K562 (cell line): ENCODE results near the gene POU4F1. TPM values are rescaled to one million over a fixed set of nuclear protein-coding genes. Genes with fewer than 3 reads are reported as not detected.

Experiments
- ATAC-seq: fragments of 200-7000 bp; cut with Tn5 transposase; 3 replicates; pipeline ENCODE4 v1.9.1; 2020; ENCODE audit warnings: moderate library complexity
- BruUV-seq: library from RNA; stranded (reverse); fragments of 400-500 nt; replicated peaks from 2 replicates; lab custom pipeline; 2021; lab: Mats Ljungman, UMichigan
- CTCF ChIA-PET: fragments of 300-600 bp; formaldehyde crosslinking; extraction: SDS; loops from one replicate; lab custom pipeline; 2021; ENCODE audit warnings: low intra/inter-chr PET ratio; lab: Yijun Ruan, JAX
- POLR2A ChIA-PET: fragments of 300-600, 350-650 bp; sonication (Branson Sonifier 250); formaldehyde crosslinking; extraction: SDS; loops from one replicate; lab custom pipeline; 2021; ENCODE audit warnings: antibody characterized with exemption, inconsistent platforms; lab: Yijun Ruan, JAX
- DNase-seq, 4 experiments: peaks; one replicate each; pipeline versions ENCODE4 v3.0.0 to v3.0.0-alpha.2; 2011 to 2018; ENCODE audit warnings: low spot score in 3 of 4, mixed read lengths in 3 of 4; ENCODE audit errors: extremely low read depth in 1 of 4
- FAIRE-seq: peaks from 2 replicates; lab custom pipeline; 2011; peaks lifted over from hg19 to GRCh38; lab: Jason Lieb, UNC
- H2AFZ ChIP-seq: 2 replicates; pipeline ENCODE4 v1.6.0; 2011; ENCODE audit warnings: low read depth, low read length, control low read depth, inconsistent platforms
- H3K27ac ChIP-seq: fragments of 200-600 bp; 3 replicates; pipeline ENCODE4 v1.8.0; 2011; ENCODE audit warnings: low read depth, mild to moderate bottlenecking, control low read depth, inconsistent platforms, low read length, moderate library complexity, mixed read lengths; ENCODE audit errors: extremely low read depth
- H3K27me3 ChIP-seq, 2 experiments: fragments of 300-600 bp in 1 of 2; 2 replicates in 1 of 2; 3 replicates in 1 of 2; pipeline versions ENCODE4 v1.6.0 to v1.8.0; 2011; ENCODE audit warnings: inconsistent platforms in 2 of 2, low read length in 2 of 2, mild to moderate bottlenecking in 1 of 2, mixed read lengths in 1 of 2, moderate library complexity in 1 of 2; ENCODE audit not compliant: control insufficient read depth in 2 of 2, insufficient read depth in 2 of 2
- H3K36me3 ChIP-seq: fragments of 300-600 bp; 3 replicates; pipeline ENCODE4 v1.8.0; 2011; ENCODE audit warnings: mild to moderate bottlenecking, low read length, inconsistent platforms; ENCODE audit not compliant: control insufficient read depth, insufficient read depth
- H3K4me1 ChIP-seq, 2 experiments: fragments of 200-600 bp in 1 of 2; replicated peaks in 1 of 2; 2 replicates in 1 of 2; 3 replicates in 1 of 2; pipeline versions ENCODE4 v1.5.1 to v1.8.0; 2011; ENCODE audit warnings: inconsistent platforms in 2 of 2, low read length in 2 of 2, mild to moderate bottlenecking in 1 of 2, mixed read lengths in 1 of 2, moderate library complexity in 1 of 2; ENCODE audit not compliant: control insufficient read depth in 2 of 2, insufficient read depth in 2 of 2
- H3K4me2 ChIP-seq: 2 replicates; pipeline ENCODE4 v1.6.1; 2011; ENCODE audit warnings: low read length, control low read depth, inconsistent platforms, mixed read lengths; ENCODE audit not compliant: insufficient read depth
- H3K4me3 ChIP-seq: fragments of 200-600 bp; sonication (generic), shearing (Covaris generic); 2 replicates; pipeline ENCODE4 v1.5.1; 2016; ENCODE audit warnings: control low read depth, inconsistent platforms
- H3K79me2 ChIP-seq: fragments of 200-600 bp; 3 replicates; pipeline ENCODE4 v1.8.0; 2011; ENCODE audit warnings: low read length, inconsistent platforms; ENCODE audit not compliant: control insufficient read depth, insufficient read depth
- H3K9ac ChIP-seq, 2 experiments: 2 replicates each; pipeline versions ENCODE4 v1.6.0 to v1.6.1; 2011; ENCODE audit warnings: low read depth in 2 of 2, low read length in 2 of 2, control low read depth in 1 of 2, inconsistent platforms in 1 of 2, mild to moderate bottlenecking in 1 of 2, mixed read lengths in 1 of 2; ENCODE audit not compliant: insufficient read depth in 1 of 2
- H3K9me1 ChIP-seq: one replicate; pipeline ENCODE4 v1.6.0; 2011; ENCODE audit warnings: inconsistent platforms, mild to moderate bottlenecking, low read length, moderate library complexity; ENCODE audit not compliant: control insufficient read depth, insufficient read depth
- H3K9me3 ChIP-seq: replicated peaks from 2 replicates; pipeline ENCODE4 v1.5.1; 2011; ENCODE audit warnings: low read depth, low read length, inconsistent platforms; ENCODE audit not compliant: control insufficient read depth, insufficient read depth
- H4K20me1 ChIP-seq: replicated peaks from 2 replicates; pipeline ENCODE4 v1.6.1; 2011; ENCODE audit warnings: low read length, inconsistent platforms, mixed read lengths; ENCODE audit not compliant: control insufficient read depth, insufficient read depth
- DACH1 ChIP-seq: fragments of 450-650 bp; IDR thresholded peaks from 2 replicates; pipeline ENCODE4 v1.6.1; 2018; ENCODE audit not compliant: partially characterized antibody
- HDAC2 ChIP-seq: fragments of 450-650 bp; IDR thresholded peaks from 2 replicates; pipeline ENCODE4 v1.6.1; 2016; ENCODE audit warnings: mild to moderate bottlenecking
- SMARCB1 ChIP-seq: IDR thresholded peaks from 2 replicates; pipeline ENCODE4 v1.6.1; 2011; ENCODE audit warnings: improper control_type of control experiment, low read depth; ENCODE audit not compliant: insufficient read length
- ZFP30 ChIP-seq: fragments of 250-450 bp; sonication (Bioruptor Pico); IDR thresholded peaks from 2 replicates; pipeline ENCODE4 v1.8.0; 2022; ENCODE audit warnings: moderate library complexity, mild to moderate bottlenecking, inconsistent platforms, borderline replicate concordance
- WGBS: fragments of 100-300 bp; shearing (Covaris generic); methylation state at CpG from one replicate; pipeline ENCODE4 v1.1.6; 2016; ENCODE audit warnings: low coverage, mixed read lengths; ENCODE audit not compliant: insufficient coverage; ENCODE audit errors: missing lambda C conversion rate; 5-methylcytosine and 5-hydroxymethylcytosine counted together
- in situ Hi-C: fragments of 300-500 bp; cut with MboI; formaldehyde crosslinking; loops from 4 replicates; pipeline ENCODE4 v1.15.0; 2018; ENCODE audit warnings: inconsistent platforms, mixed read lengths
- intact Hi-C: fragments of 100-400 bp; cut with micrococcal nuclease; formaldehyde crosslinking; loops from 2 replicates; pipeline ENCODE4 v1.14.2; 2022
- polyA plus RNA-seq, 8 experiments: library from polyadenylated mRNA; depleted of rRNA in 4 of 8; stranded (reverse) in 5 of 8; unstranded in 3 of 8; fragments of >200 nt; fragmentation: Nextera tagmentation in 2 of 8; fragmentation: Illumina TruSeq in 1 of 8; extraction: Ambion mirVana in 2 of 8; extraction: Trizol in 1 of 8; gene quantifications; 2 replicates each; pipeline versions ENCODE4 v1.2.1 to v1.2.3, GENCODE V29; 2011 to 2014; ENCODE audit warnings: inconsistent platforms in 1 of 8, missing spikeins in 1 of 8
- total RNA-seq, 7 experiments: library from RNA; depleted of rRNA in 6 of 7; stranded (reverse); fragments of >200 nt in 6 of 7; fragmentation: Illumina TruSeq in 2 of 7; extraction: Trizol in 2 of 7; gene quantifications; 2 replicates each; pipeline versions ENCODE4 v1.2.1 to v1.2.3, GENCODE V29; 2011 to 2021; ENCODE audit warnings: low replicate concordance in 1 of 7
- TF ChIP-seq, protein P1 (sequence below): fragments of 250-450 bp; sonication (Bioruptor Pico); IDR thresholded peaks from 2 replicates; pipeline ENCODE4 v1.4.0; 2020; ENCODE audit warnings: mild to moderate bottlenecking, moderate library complexity, borderline replicate concordance

Gene POU4F1
- total and polyA plus RNA-seq, 9 of the 15 experiments (the other 6 are each of a cell fraction or from before 2014, with no cell fraction given) = 0.61 to 2.8 (median 1.5) TPM

DNA sequence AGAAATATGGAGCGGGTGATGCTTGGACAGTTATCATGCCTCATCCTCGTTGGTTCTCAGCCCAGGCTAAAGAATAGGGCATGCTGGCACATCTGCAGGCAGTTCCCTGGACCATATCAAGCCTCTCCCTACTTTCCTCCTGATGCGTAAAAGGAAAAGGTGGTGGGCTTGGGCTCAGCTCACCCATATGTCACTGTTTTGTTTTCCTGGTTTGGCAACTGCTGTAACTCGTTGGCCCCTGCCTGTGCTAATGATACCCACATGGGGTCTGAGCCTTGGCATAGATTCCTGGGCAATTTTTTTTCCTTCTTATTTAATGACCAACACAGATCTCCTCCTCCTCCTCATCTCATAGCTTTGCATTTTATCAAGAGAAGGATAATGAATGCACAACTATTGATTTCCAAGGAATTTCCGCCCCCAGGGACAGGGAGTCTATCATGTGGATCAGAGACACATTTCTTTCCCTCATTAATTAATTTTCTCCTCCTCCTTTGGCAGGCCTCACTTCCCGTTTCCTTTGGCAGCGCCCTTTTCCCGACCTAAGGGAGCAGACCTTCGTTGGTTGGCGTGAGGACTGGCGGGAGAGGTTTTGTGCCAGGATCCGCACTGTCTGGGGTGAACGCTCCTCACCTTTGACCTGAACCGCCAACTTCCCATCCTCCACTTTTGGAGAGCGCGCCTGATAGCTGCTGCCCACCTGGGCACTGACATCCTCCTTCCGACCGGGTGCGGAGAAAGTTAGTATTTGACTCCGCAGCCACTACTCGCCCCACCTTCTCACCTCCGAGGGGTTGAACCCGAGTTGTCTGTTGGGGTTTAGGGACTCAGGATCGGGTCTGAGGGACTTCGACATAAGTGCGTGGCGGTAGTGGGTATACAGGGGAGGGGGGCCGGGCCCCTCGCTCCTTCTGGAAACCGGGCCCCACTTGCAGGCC is 3.4 kb upstream of the POU4F1 start:
- peaks cover 7 to 18% of the 10 kb centered on the region in 2 experiments; a peak in 3 of 5 replicates for H3K4me1 ChIP-seq
- in situ Hi-C loops (no loop called here), intact Hi-C loops (no loop called here)
- no peak for FAIRE-seq
- ChIA-PET POLR2A (interaction anchor here (0.6 to 1.0 kb wide), 3 partner anchors 14 to 720 kb away, joined by 3 to 5 read pairs (median 3); no protein-coding TSS in a partner anchor), CTCF (no interaction called here)
- H2AFZ ChIP-seq = no peak overlapping the region
- H3K36me3 ChIP-seq = no peaks in the 10 kb centered on the region
- H3K79me2 ChIP-seq = no peaks in the 10 kb centered on the region
- H3K9me1 ChIP-seq = no peaks in the 10 kb centered on the region
- no peaks in the 10 kb centered on the region for H4K20me1 ChIP-seq
- no peak overlapping the region for H3K4me2 ChIP-seq
- no peak overlapping the region for H3K9ac ChIP-seq
- ATAC-seq = no peak
- H3K4me3 ChIP-seq = no peak overlapping the region
- TF ChIP-seq, protein P1, sequence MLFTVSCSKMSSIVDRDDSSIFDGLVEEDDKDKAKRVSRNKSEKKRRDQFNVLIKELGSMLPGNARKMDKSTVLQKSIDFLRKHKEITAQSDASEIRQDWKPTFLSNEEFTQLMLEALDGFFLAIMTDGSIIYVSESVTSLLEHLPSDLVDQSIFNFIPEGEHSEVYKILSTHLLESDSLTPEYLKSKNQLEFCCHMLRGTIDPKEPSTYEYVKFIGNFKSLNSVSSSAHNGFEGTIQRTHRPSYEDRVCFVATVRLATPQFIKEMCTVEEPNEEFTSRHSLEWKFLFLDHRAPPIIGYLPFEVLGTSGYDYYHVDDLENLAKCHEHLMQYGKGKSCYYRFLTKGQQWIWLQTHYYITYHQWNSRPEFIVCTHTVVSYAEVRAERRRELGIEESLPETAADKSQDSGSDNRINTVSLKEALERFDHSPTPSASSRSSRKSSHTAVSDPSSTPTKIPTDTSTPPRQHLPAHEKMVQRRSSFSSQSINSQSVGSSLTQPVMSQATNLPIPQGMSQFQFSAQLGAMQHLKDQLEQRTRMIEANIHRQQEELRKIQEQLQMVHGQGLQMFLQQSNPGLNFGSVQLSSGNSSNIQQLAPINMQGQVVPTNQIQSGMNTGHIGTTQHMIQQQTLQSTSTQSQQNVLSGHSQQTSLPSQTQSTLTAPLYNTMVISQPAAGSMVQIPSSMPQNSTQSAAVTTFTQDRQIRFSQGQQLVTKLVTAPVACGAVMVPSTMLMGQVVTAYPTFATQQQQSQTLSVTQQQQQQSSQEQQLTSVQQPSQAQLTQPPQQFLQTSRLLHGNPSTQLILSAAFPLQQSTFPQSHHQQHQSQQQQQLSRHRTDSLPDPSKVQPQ (CRISPR knock-in tag) = no peak
- TF ChIP-seq SMARCB1 (no peak), DACH1 (no peak), HDAC2 (no peak), ZFP30 (CRISPR knock-in tag) (no peak)
- no peaks in the 10 kb centered on the region for H3K9me3 ChIP-seq
- DNase-seq = no peak
- 43% methylated on average over 10 of the region's 30 CpGs for WGBS
- no peaks in the 10 kb centered on the region for H3K27me3 ChIP-seq
- H3K27ac ChIP-seq = no peak overlapping the region
- BruUV-seq = no TSS peak
